HG03442 (cell line): ENCODE data around the gene SBSN.
A peak's percentile ranks its signal among the peaks of the same experiment; 100 is the strongest.

Experiments used
- ATAC-seq: cut with Tn5 transposase; IDR thresholded peaks from one replicate; pipeline ENCODE4 v1.9.1; 2021; ENCODE audit warnings: mild to moderate bottlenecking, moderate library complexity; ENCODE audit not compliant: unreplicated experiment

The SBSN gene

DNA sequence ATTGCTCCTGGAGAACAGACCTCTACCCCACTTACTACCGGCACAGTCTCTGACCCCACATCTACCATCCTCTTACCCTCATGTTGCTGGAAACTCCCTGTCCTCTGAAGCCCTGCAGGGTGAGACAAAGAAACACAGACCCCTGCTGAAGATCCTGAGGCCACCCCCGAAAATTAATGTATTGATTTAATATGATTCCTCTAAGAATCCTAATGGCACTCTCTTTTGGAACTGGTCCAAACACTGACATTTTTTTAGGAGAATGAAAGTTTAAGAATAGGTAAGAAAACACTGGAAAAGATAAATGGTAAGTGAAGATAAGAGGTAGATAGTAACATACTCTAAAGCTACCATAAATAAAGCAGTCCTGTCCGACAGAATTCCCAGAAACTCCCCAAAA, 20.0 kb downstream of the SBSN start:
- no peak for ATAC-seq

DNA sequence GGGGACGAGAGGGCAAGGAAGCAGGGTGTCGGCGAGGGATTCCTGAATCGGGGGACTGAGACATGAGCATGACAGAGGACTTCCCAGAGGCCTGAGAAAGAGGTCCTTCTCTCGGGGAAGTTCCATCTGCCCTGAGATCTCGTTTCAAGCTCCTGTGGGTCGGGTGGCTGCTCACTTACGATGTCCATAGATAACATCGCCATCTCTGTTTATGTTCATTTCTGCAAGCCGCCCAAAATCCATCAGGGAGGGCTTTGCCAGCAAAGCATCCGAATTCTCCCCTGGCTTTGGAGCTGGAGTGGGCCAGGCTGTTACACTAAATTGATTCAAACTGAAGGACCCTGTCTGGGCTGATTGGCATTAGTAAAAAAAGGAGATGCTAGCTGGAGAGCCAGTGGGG, 20.6 kb downstream of the SBSN start:
- ATAC-seq = no peak

DNA sequence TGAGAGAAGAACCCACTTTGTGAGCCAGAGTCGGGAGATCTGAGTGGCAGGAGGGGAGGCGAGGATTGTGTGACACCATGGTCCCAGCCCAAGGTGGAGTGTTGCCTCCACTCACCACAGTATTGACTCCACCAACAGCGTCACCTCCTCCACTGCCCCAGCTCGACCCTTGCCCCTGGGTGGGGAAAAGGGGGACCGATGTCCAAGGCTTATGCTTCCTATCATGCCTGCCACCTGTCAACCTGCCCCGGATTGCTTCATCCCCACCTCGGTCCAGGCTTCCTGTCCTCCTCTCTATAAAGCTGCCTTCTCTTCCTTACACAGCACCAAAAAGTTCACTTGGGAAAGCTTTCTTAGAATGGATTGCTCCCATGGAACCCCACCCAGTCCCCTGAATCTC, 22.1 kb downstream of the SBSN start:
- no peak for ATAC-seq

DNA sequence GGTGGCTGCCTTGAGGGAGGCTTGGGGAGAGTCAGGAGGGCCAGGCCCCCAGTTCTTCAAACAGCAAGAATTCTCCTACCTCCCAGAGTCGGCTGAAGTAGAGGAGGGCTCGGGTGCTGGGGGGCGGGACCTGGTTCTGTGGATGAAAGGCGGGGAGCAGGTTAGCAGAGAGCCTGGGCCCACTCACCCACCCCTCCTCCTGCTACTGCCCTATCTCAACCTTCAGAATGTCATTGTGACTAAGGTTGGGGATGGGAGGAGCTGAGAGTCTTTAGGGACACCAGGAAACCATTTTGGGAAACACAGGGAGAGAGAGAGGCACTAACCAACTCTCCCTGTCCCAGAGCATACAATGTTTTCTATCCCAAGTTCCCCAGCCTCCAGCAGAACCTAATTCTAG, 25.4 kb downstream of the SBSN start:
- no peak for ATAC-seq

DNA sequence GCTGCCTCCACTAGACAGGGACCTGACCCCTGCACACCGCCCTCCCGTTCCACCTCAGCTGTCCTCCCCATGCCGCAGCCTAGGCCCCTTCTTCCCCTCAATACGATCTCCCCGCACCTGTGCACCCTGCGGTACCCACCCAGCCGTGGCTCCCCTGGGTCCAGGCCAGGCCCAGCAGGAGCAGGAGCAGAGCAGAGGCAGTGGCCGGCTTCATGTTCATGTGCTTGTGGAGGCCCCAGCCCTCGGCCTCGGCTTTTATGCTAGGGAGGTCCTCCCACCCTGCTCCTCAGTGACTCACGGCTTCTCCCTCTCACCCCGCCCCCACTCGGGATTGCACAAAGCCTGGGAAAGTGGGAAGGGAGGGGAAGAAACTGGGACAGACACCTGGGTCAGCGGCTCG, 26.4 kb downstream of the SBSN start:
- ATAC-seq = no peak

DNA sequence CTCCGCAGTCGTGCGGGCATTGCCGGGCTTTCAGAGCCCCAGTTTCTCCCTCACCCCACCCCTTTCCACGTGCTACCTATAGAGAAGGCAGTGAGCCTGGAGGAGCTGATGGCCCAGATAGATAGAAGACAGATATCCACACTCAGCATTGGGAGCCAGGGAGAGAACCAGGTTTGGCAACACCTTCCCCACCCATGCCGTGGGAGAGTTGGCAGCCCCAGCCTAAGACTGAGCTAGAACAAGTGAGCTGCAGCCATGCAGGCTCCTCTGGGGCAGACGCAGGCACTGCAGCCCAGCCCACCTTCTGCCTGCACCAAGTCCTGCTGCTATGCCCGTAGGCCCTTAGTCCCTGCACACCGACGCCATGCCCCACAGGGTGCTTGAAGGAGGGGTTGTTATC, 27.5 kb downstream of the SBSN start:
- ATAC-seq = no peak

DNA sequence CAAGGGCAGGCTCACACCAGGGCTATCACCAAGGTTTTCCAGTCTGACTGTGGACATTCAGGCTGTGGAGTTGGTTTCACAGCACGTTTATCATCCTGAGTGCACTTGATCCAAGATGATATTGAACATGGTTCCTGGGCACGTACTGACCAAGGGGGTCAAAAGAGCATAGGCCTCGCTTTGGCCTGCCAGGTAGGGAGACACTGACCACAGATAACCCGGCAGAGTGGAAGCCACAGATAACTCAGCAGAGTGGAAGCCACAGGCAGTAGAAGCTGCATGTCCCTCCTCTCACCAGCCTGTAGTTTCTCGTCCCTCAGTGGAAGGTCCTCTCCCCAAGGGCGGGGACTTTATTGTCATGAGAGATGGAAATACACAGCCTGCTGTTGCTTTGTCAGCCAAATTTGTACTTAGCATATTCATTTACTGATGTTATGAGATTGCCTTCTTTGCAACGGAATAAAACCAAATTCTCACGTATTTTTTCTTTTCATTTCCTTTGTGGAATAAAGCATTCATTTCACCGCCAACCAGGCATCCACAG, 29.1 kb downstream of the SBSN start:
- ATAC-seq = no peak

DNA sequence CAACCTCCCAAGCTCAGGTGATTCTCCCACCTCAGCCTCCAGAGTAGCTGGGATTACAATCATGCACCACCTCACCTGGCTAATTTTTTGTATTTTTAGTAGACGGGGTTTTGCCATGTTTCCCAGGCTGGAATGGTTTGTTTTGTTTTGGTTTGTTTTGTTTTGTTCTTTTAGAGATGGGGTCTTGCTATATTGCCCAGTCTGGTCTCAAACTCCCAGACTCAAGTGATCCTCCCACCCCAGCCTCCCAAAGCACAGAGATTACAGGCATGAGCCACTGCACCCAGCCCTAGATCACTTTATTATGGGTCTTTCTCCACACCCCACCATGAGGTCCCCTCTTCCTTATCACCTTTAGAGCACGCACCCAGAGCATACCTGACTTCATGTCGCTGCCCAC, 29.9 kb downstream of the SBSN start:
- ATAC-seq = no peak

DNA sequence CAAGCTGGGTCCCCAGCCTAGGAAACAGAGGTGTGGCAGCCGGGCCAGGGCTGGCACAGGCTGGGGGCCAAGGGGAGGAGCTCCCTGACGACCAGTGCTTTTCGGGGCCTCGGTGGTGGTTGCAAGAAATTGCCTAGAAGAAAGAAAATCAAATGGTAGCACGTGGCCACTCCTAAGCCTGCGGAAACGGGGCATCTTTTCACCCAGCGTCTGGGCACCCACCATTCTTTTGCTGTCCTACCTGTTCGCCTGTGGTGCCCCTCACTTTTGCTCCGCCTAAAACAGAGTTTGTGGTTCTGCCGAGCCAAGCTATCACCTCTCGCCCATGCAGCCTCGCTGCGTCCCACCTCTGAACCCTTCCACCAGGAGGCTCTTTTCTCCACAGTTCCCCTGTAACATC, 30.7 kb downstream of the SBSN start:
- no peak for ATAC-seq

DNA sequence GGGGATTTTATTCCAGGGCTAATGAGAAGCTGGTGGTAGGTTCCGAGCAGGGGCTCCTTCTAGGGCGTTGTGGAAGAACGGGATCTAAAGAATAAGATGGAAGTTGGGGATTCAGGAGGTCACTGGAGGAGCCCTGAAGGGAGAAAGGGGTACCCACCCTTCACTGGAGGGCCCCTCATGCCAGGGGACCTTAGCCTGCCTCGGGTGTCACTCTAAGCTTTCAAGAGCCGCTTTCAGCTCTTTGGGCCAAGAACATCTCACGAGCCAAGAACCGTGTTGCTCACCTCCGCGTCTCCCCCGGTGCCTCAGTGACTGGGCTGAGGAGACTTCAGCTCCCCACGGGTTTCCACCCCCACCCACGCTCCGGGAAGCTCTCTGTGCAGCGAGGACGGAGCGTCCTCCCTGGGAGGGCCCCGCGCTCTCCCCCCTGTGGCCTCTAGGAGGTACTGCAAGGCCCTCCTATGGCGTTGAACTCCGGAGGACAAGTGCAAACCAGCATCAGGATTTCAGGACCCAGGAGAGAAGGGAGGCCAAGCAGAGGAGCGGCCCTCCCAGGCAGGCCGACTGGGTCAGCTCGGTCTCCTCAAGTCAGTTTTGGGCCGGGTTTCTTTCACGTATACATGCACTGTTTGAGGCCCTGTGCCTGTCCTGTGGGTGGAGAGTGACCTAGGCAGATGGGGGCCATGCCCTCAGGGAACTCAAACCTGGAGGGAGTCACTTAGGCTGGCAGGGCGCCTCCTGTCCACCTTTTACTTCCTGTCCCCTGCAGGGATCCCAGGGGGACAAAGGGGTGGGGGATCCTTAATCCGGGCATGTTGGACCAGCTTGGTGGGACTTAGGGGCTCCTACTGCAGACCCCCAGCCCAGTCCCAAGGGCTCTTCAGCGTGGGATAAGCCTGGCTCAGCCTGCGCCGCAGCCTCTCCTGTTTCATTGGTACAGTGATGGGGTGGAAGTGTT, 32.7 kb downstream of the SBSN start:
- no peak for ATAC-seq

DNA sequence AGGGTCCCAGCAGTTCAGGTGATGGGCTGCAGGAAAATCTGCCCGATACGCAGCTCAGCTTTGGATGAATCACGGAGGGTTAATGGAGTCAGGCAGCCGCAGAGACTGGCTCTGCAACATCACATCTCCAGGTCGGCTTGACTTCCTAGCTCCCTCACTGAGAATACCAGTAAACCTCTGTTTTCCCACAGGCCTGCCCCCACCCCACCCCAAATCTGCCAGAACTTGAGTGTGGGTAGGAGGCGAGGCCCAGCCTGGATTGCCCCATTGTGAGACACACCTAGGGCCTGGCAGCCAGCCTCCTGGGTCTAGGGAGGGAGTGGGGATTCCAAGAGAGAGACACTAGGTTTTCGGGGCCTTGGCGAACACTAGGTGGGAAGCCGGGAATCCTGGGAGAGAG, 34.1 kb downstream of the SBSN start:
- ATAC-seq = no peak

DNA sequence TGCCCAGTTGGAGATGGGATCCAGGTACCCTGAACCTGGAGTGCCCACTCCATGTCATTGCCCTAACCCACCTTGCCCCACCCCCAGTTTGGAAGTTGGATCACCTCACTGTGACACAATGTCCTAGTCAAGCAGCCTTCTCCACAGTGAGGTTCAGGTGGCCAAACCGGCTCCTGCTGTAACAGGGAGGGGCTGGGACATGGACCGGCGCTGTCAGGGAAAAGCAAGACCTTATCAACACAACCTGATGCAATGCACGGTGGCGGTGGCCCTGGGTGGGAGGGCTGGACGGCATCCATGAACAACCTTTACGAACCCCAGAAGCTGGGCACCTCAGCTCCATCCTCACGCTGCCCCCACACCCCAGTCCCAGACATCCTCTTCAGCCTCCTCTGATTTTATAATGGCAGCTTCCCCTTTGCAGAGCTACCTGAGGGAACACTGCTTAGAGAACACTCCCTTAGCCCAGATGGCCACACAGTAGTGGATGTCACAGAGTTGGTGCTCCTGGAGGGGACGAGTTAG, 36.2 kb downstream of the SBSN start:
- ATAC-seq = no peak

DNA sequence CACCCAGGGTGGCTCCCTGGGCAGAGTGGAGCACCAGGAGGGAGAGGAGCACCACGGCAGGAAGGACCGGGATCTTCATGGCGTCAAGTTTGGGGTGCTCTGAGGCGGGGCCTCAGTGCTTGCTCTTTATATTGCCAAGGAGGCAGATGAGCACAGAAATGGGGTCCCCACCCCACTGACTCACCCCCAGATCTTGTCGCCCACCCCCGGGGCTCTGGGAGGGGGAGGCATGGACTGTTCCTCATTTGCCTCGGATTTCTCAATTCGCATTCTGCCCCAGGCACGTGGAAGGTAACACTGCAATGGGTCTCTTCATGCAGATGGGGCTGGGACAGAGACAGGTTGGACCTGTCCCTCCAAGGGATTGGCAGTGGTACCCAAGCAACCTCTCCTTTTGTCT, 37.7 kb downstream of the SBSN start, which contains the start of gene KRTDAP:
Gene KRTDAP (minus strand): TSS at position 101 of the 400 bp plus-strand sequence. CDS start 22 bp downstream, at position 79.
- ATAC-seq = no peak

DNA sequence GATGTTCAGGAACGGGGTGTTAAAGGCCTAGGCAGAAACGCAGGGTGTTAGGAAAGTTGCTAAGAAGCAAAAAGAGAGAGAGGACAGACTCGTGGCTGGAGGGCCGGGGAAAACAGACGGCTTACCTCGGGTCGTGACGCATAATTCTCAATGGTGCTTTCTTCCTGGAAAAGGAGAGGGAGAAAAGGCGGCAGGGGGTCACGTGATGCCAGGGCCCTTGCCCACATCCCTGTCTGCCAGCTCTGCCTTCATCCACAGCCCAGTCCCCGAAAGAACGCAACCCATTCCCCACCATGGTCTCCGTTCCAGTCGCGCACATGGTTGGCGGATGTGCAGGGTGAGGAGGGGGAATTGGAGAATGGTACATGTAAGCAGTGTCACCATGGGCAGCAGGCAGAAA, 39.4 kb downstream of the SBSN start:
- ATAC-seq = no peak

DNA sequence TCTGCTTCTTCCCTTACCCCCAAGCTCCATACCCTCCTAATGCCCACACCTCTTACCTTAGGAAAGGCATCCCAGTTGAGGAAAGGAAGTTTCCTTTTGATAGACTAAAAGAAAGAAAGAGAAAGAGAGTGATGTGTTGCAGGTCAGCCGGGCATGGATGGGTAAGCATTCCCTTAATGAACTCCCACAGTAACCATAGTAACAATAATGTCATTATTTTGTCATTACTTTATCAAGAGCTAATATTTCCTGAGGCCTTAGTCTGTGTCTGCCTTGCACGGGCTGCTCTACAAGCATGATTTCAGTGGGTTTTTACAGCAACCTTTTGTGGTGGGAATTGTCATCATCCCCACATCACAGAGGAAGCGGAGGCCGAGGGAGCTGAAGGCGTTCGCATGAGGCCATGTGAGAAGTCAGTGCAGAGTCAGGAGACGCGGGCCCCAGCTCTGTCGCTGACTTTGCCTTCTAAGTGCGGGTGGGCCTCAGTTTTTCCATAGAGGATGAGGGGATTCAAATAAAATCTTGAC, 40.4 kb downstream of the SBSN start:
- no peak for ATAC-seq

DNA sequence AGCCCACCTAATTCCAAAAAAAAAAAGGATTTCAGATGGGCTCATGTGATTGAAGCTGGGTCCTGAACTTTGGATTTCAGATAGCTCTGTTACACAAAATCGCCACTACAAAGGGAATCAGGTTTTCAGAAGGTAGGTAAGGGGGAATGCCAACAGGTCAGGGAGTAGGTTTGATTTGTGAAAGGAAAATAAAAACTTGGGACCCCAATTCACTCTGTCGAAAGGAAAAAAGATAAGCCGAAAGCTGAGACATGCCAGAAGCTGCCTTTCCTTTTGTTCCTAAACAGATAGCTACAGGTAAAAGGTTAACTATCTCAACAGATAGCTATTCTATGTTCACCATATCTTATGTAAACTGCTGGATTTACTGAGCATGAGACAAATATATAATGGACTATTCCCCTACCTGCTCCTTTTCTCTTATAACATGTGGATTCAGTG, 41.8 kb downstream of the SBSN start:
- ATAC-seq = no peak

DNA sequence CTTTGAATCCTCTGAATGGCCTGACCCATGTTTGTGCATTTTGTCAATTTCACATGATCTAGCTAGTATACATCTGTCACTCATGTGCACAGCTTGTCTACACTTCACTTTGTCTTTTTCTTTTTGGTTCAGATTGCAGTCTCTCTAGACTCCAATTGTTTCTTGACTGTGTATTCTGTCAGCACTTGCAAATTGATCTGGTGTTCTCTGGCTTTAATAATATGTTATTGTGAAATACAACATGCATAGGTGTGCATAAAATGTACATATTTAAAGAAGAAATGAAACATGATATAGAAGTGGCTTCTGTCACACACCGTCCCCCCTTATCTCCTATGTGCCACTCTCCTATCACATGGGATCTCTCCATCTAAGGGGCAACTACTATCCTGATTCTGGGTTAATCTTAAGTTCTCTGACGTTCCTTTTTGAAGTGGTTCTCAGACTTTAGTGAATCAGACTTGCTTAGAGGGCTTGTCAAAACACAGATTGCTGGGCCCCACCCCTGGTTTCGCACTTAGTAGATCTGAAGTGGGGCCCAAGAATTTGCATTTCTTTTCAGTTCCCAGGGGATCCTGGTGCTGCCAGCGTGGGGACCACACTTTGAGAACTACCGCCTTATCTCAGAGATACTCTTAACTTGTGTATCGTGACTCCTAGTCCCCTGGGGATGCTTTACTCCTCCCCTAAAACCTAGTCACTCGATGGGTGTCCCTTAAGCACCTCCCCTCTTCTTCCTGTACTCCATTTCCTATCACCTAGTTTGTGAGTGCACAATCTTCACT, 43.7 kb downstream of the SBSN start:
- peak; percentile 47 for ATAC-seq

DNA sequence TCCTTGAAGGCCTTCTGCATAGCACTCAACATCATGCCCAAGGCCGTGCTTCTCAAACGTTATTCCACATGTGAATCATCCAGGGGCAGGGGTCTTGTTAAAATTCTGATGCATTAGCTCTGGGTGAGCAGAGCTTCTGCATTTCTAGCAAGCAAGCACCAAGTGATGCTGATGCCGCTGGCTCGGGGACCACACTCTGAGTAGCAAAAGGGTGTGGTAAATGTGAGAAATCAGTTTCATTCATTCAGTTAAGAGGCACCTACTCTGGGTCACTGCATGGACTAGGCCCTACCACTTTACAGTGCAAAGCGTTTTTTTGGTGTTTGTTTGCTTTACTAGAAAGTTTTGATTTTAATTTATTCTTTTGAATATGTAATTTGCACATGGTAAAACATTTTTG, 45.0 kb downstream of the SBSN start:
- ATAC-seq = no peak

DNA sequence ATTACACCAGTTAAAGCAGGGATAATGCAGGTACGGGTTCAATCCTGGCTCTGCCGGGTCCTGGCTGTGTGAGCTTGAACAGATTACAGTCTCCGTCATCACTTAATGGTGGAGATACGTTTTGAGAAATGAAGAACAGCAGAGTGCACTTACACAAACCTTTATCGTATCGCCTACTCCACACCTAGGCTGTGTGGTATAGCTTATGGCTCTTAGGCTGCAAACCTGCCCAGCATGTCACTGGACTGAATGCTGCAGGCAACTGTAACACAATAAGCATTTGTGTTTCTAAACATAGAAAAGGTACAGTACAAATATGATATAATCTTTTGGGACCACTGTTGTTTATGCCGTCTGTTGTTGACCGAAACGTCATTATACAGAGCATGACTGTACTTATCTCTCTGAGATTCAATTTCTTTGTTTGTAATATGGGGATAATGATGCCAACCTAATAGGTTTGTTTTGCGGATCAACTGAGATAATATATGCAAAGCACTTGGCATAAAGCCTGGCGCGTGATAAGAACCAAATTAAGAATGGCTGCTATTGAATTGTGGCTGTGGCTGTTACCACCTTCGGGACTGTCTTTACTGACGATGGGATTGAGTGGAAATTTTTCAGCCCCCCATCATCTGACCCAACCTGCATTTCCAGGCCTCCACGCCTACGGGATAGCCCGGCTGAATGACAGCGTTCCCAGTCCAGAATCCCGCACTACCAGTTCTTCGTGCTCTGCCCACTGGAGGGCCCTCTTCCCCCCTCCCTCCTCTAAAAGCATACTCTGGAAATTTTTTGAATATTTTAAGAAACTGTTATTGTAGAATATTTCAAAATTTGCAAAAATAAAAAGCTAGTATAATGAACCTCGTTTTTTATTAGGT, 49.1 kb downstream of the SBSN start:
- ATAC-seq = no peak

DNA sequence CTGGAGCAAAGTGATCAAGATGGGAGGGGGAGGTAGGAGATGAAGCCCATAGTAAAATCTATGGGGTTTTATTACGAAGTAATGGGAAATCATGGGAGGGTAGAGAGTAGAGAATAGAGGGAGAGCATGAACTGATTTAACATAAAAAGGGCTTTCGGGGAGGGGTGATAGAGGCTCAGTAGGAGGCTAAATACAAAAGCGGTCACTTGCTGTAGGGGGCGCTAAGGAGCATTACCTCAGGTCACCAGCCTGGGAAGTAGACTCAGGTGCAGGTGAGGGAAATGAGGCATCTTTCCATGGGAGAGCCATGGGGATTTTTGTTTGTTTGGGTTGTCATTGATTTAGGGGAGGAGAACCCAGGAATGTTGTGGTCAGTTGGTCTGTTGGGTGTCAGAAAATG, 52.0 kb downstream of the SBSN start:
- no peak for ATAC-seq
